Stimulated activated CD4-positive, alpha-beta T cell treated with anti-CD3 and anti-CD28 coated beads, Interleukin-2, amount 100 ng/mL, for 24 hours (primary cell): Measurements from ENCODE around the gene CIBAR2.

Experiments used
- DNase-seq, 2 donors: peaks; one replicate each; pipeline ENCODE4 v3.0.0-alpha.2; 2020

The CIBAR2 gene

GRCh38 chr16:85100265-85100664 lies 12.0 kb downstream of the CIBAR2 start:
- DNase-seq, result no peak

GRCh38 chr16:85098565-85098964 lies 13.7 kb downstream of the CIBAR2 start:
- no peak for DNase-seq

- DNase-seq, result no peak
Observed at GRCh38 chr16:85096921-85097320, 15.4 kb downstream of the CIBAR2 start.

GRCh38 chr16:85094812-85095211 lies 17.5 kb downstream of the CIBAR2 start:
- DNase-seq, result no peak

- no peak for DNase-seq
Observed at GRCh38 chr16:85094176-85094805, 18.0 kb downstream of the CIBAR2 start.

GRCh38 chr16:85093705-85094104 lies 18.6 kb downstream of the CIBAR2 start:
- DNase-seq, result no peak

- no peak for DNase-seq
Observed at GRCh38 chr16:85092851-85093250, 19.4 kb downstream of the CIBAR2 start.

- DNase-seq, result no peak
Observed at GRCh38 chr16:85092309-85092708, 20.0 kb downstream of the CIBAR2 start.

- no peak for DNase-seq
Observed at GRCh38 chr16:85091522-85091910, 20.8 kb downstream of the CIBAR2 start.

- no peak for DNase-seq
Observed at GRCh38 chr16:85090873-85091521, 21.3 kb downstream of the CIBAR2 start.

- no peak for DNase-seq
Observed at GRCh38 chr16:85090181-85090580, 22.1 kb downstream of the CIBAR2 start.

GRCh38 chr16:85089525-85089924 lies 22.7 kb downstream of the CIBAR2 start:
- DNase-seq, result no peak

GRCh38 chr16:85088570-85089199 lies 23.6 kb downstream of the CIBAR2 start:
- DNase-seq, result no peak

- DNase-seq, result no peak
Observed at GRCh38 chr16:85087899-85088569, 24.2 kb downstream of the CIBAR2 start.

GRCh38 chr16:85086347-85087291 lies 25.7 kb downstream of the CIBAR2 start:
- DNase-seq, result peak; percentile 80 to 87

- DNase-seq, result no peak
Observed at GRCh38 chr16:85085721-85086120, 26.6 kb downstream of the CIBAR2 start.

- no peak for DNase-seq
Observed at GRCh38 chr16:85084841-85085510, 27.3 kb downstream of the CIBAR2 start.

GRCh38 chr16:85083051-85083639 lies 29.1 kb downstream of the CIBAR2 start:
- no peak for DNase-seq

GRCh38 chr16:85082173-85083050 lies 29.9 kb downstream of the CIBAR2 start:
- DNase-seq, result no peak

GRCh38 chr16:85081765-85082164 lies 30.5 kb downstream of the CIBAR2 start:
- no peak for DNase-seq

- DNase-seq, result no peak
Observed at GRCh38 chr16:85081038-85081437, 31.2 kb downstream of the CIBAR2 start.
